Measurements from ENCODE around the gene SAXO2. TPM values are rescaled to one million over a fixed set of nuclear protein-coding genes. Genes with fewer than 3 reads are reported as not detected.
"Not testable (repeated sequence)": the region's sequence is repeated elsewhere in the genome, so short reads cannot be mapped to it uniquely, and the experiment has no call there.

SAXO2 gene
- polyA plus RNA-seq, 3 donors = 5.4 to 6.1 (median 5.5) TPM

DNA sequence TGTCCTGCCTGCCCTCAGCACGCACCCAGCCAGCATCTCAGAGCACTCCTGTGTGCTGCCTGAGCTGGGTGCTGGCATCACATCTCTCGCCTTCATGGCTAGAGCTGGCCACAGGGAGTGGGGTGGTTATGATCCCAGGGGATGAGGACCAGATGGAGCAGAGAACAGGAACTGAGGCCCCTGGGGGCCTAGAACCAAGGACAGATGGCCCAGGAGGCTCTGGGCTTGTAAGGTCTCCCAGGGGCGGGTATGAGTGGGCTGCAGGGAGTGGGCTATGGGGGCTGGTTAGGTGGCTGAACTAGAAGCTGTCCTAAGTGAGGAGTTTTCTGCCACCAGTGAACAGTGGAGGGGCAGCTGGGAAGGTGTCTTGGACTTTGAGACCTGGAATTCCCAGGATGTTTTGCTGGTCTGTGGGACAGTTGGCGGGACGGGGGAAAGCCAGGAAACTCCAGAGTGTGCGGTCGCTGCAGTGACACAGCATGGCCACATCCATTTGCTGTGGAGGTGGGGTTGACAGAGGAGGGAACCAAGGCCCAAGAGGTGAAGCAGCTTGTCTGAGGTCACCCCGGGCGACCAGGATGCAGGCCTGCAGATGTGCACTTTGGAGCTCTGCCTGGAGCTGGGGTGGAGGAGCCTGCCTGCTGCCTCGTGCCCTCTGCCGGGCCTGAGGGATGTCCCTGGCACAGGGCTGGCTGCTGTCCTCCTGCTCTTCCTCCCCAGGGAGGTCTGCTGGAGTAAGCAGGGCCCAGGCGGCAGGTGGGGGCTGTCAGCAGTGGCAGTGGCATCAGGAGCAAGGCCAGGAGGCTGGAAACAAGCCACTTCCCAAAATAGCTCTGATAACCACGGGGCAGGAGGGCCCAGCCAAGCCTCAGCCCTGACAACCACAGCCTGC is 70.3 kb downstream of the SAXO2 start:
- DNase-seq (ENCODE audit: low read depth in 3 of 3, low spot score in 2 of 3) = not testable (repeated sequence)

DNA sequence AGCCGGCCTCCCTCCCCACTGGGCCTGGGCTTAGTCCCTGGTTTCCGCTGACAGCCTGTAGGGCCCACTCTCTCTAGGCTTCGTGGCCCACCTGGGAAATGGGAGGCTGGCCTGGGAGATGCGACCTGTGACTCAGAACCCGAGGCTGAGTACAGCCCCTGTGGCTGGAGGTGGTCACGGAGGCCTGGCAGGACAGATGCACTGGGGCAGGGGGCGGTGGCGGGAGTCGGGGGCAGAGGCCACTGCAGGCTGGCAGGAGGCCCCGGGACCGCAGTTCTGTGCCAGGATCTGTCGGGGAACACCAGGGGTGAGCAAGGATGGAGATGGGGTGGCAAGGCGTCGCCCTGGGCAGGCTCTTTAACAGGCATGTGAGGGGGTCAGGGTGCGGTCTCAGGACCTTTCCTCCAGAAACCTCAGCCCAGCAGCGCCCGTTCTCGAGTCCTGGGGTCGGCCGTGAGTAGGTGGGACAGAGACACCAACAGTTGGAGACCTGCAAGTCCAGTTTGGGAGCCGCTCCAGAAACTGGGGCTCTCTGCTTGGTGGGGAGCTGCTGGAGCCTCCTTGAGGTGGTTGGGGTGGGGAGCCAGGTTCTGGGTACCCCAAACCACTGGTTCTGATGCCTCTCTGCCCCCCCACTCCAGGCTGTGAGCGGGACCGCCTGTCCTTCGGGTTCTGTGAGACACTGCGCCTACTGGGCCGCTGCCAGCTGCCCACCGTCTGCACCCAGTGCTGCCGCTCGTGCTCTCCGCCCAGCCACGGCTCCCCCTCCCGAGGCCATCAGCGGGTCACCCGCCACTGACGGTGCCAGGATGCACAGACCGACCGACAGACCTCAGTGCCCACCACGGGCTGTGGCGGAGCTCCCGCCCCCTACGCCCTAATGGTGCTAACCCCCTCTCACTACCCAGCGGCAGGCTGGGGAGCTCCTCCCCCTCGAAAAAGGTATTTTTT is 71.3 kb downstream of the SAXO2 start:
- not testable (repeated sequence) for DNase-seq (ENCODE audit: low read depth in 3 of 3, low spot score in 2 of 3)

Other genes starting within 250 kb of the SAXO2 start
- 10 to 100 TPM; 11.7 to 12.9 (median 11.8) TPM for gene MEX3B, start 216.8 kb upstream of the SAXO2 start, polyA plus RNA-seq (ENCODE audit: insufficient read length in 3 of 3)
- gene EFL1, start 84 bp upstream of the SAXO2 start, polyA plus RNA-seq (ENCODE audit: insufficient read length in 3 of 3) = 10 to 100 TPM; 23.4 to 25.5 (median 24.5) TPM
- 1 to 10 TPM; 3.5 to 4.2 (median 3.7) TPM for gene GOLGA6L10, start 86.7 kb downstream of the SAXO2 start, polyA plus RNA-seq (ENCODE audit: insufficient read length in 3 of 3)
- gene GOLGA6L9, start 167.0 kb downstream of the SAXO2 start, polyA plus RNA-seq (ENCODE audit: insufficient read length in 3 of 3) = 1 to 10 TPM; 4.6 to 7.4 (median 5.9) TPM